ENCODE data around the gene DYRK3.

DNA sequence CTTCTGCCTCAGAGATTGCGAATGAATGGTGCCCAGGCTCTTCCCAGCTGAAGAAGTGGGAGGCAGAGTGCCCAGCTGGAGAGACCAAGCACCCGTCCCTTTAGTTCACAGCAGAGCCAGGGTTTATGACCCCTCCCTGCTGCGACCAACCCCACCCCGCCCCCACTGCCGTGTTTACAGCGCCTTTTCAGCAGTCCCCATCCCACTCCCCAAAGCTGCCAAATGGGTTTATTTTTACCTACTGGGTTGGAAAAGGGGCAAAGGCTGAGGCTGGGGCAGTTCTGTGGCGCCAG, 23.6 kb downstream of the DYRK3 start:
- TF ChIP-seq, protein P1, sequence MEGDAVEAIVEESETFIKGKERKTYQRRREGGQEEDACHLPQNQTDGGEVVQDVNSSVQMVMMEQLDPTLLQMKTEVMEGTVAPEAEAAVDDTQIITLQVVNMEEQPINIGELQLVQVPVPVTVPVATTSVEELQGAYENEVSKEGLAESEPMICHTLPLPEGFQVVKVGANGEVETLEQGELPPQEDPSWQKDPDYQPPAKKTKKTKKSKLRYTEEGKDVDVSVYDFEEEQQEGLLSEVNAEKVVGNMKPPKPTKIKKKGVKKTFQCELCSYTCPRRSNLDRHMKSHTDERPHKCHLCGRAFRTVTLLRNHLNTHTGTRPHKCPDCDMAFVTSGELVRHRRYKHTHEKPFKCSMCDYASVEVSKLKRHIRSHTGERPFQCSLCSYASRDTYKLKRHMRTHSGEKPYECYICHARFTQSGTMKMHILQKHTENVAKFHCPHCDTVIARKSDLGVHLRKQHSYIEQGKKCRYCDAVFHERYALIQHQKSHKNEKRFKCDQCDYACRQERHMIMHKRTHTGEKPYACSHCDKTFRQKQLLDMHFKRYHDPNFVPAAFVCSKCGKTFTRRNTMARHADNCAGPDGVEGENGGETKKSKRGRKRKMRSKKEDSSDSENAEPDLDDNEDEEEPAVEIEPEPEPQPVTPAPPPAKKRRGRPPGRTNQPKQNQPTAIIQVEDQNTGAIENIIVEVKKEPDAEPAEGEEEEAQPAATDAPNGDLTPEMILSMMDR (IDR thresholded peaks at IDR 0.05): no peak
- TF ChIP-seq EZH2 (IDR thresholded peaks at IDR 0.05) (no peak), EZH2phosphoT487 (IDR thresholded peaks at IDR 0.05) (no peak)
